ENCODE results near the gene RAP2A.

Gene RAP2A

DNA sequence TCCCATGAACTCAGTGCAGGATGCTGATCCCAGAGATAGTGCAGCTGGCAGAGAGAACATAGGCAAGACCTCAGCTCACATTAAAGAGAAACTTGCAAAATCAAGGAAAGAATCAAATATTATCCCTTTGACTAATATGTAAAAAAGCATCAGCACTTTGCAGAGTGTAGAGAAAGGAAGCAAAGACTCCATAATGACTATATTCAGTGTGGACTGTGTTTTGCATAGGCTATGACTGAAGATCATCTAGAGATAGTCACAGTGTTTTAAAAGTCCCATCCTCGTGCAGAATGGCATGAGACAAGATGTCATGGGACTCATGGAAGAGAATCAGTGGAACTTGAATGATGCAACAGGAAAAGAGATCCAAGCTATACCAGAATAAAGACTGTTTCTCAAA is 84.0 kb downstream of the RAP2A start:
- no peaks in the 10 kb centered on the region for H4K20me1 ChIP-seq (ENCODE audit: insufficient read depth, low read length)
- H3K79me2 ChIP-seq (ENCODE audit: insufficient read depth, low read length), result no peaks in the 10 kb centered on the region
- no peak overlapping the region for H3K27ac ChIP-seq (ENCODE audit: low read depth, low read length, poor library complexity, severe bottlenecking)
- TF ChIP-seq CTCF (IDR thresholded peaks at IDR 0.05; ENCODE audit: low read length), result no peak
- TF ChIP-seq EZH2 (IDR thresholded peaks at IDR 0.05; ENCODE audit: borderline replicate concordance, low read length), result no peak
- no peak overlapping the region for H2AFZ ChIP-seq (ENCODE audit: low read length)
- H3K4me2 ChIP-seq (ENCODE audit: low read length), result no peak overlapping the region
- no peak overlapping the region for H3K9ac ChIP-seq (ENCODE audit: low read length)
- no peaks in the 10 kb centered on the region for H3K27me3 ChIP-seq (ENCODE audit: insufficient read depth, low read length)
- H3F3A ChIP-seq (ENCODE audit: insufficient read depth, low read length), result no peaks in the 10 kb centered on the region
- H3K9me2 ChIP-seq (ENCODE audit: low read depth, low read length), result no peaks in the 10 kb centered on the region
- H3K9me3 ChIP-seq (ENCODE audit: low read length), result no peaks in the 10 kb centered on the region
- no peaks in the 10 kb centered on the region for H3K4me1 ChIP-seq (ENCODE audit: insufficient read depth, low read length, severe bottlenecking)
- no peaks in the 10 kb centered on the region for H3K36me3 ChIP-seq (ENCODE audit: insufficient read depth, low read length)
- no peak overlapping the region for H3K4me3 ChIP-seq (ENCODE audit: low read depth, low read length, poor library complexity, severe bottlenecking)
